HEK293 (cell line): Measurements from ENCODE around the gene PDE6B.

Experiments
- CTCF ChIA-PET: fragments of 350-600 bp; formaldehyde crosslinking; extraction: SDS; loops from one replicate; lab custom pipeline; 2021; ENCODE audit warnings: antibody characterized with exemption; lab: Yijun Ruan, JAX
- POLR2A ChIA-PET: fragments of 300-600 bp; formaldehyde crosslinking; extraction: SDS; loops from one replicate; lab custom pipeline; 2020; ENCODE audit warnings: antibody characterized with exemption, inconsistent platforms; lab: Yijun Ruan, JAX
- H3K27ac ChIP-seq: fragments of 200-500 bp; sonication (Bioruptor generic); 2 replicates; pipeline ENCODE4 v1.5.1; 2014; ENCODE audit warnings: low read depth, low read length, control low read depth, inconsistent platforms; ENCODE audit errors: extremely low read depth
- H3K36me3 ChIP-seq, 2 experiments: fragments of 200-500 bp in 1 of 2; sonication (Bioruptor generic) in 1 of 2; 1 replicate in 1 of 2; 2 replicates in 1 of 2; pipeline ENCODE4 v1.5.1; 2014 to 2017; ENCODE audit warnings: inconsistent platforms in 2 of 2, low read length in 2 of 2; ENCODE audit not compliant: control insufficient read depth in 2 of 2, insufficient read depth in 1 of 2
- H3K4me1 ChIP-seq: fragments of 200-500 bp; sonication (Bioruptor generic); 2 replicates; pipeline ENCODE4 v1.5.1; 2014; ENCODE audit warnings: mild to moderate bottlenecking, low read length, inconsistent platforms; ENCODE audit not compliant: control insufficient read depth, insufficient read depth
- H3K4me3 ChIP-seq: 2 replicates; pipeline ENCODE4 v1.5.1; 2011; ENCODE audit warnings: low read depth, mild to moderate bottlenecking, control low read depth, low read length, moderate library complexity
- H3K9me3 ChIP-seq: fragments of 200-500 bp; sonication (Bioruptor generic); 2 replicates; pipeline ENCODE4 v1.5.1; 2014; ENCODE audit warnings: low read depth, low read length, inconsistent platforms; ENCODE audit not compliant: control insufficient read depth, insufficient read depth
- AEBP2 ChIP-seq: fragments of 450-650 bp; formaldehyde crosslinking; IDR thresholded peaks from 2 replicates; pipeline ENCODE4 v1.5.1; 2016; ENCODE audit warnings: missing biosample characterization, missing genetic modification characterization, borderline replicate concordance
- BCL6B ChIP-seq: fragments of 450-650 bp; formaldehyde crosslinking; IDR thresholded peaks from 2 replicates; pipeline ENCODE4 v1.5.1; 2017; ENCODE audit warnings: missing biosample characterization, missing genetic modification characterization
- CTCF ChIP-seq: fragments of 450-650 bp; formaldehyde crosslinking; IDR thresholded peaks from 2 replicates; pipeline ENCODE4 v1.5.1; 2016; ENCODE audit warnings: missing biosample characterization, missing genetic modification characterization
- FEZF1 ChIP-seq: fragments of 450-650 bp; formaldehyde crosslinking; IDR thresholded peaks from 2 replicates; pipeline ENCODE4 v1.5.1; 2016; ENCODE audit warnings: missing biosample characterization, missing genetic modification characterization
- KLF1 ChIP-seq: fragments of 450-650 bp; formaldehyde crosslinking; IDR thresholded peaks from 2 replicates; pipeline ENCODE4 v1.5.1; 2016; ENCODE audit warnings: missing biosample characterization, missing genetic modification characterization
- PRDM6 ChIP-seq: fragments of 450-650 bp; formaldehyde crosslinking; IDR thresholded peaks from 2 replicates; pipeline ENCODE4 v1.5.1; 2017; ENCODE audit warnings: missing biosample characterization, missing genetic modification characterization
- REST ChIP-seq: fragments of 450-650 bp; formaldehyde crosslinking; IDR thresholded peaks from 2 replicates; pipeline ENCODE4 v1.5.1; 2016; ENCODE audit warnings: missing biosample characterization, missing genetic modification characterization
- ZBTB11 ChIP-seq: fragments of 450-650 bp; formaldehyde crosslinking; conservative IDR thresholded peaks from 2 replicates; pipeline ENCODE4 v1.5.1; 2016; ENCODE audit warnings: low read depth, missing biosample characterization, missing genetic modification characterization
- ZBTB21 ChIP-seq: fragments of 450-650 bp; formaldehyde crosslinking; IDR thresholded peaks from 2 replicates; pipeline ENCODE4 v1.5.1; 2017; ENCODE audit warnings: missing biosample characterization, missing genetic modification characterization
- ZNF121 ChIP-seq: fragments of 450-650 bp; formaldehyde crosslinking; IDR thresholded peaks from 2 replicates; pipeline ENCODE4 v1.5.1; 2016; ENCODE audit warnings: missing biosample characterization, missing genetic modification characterization
- ZNF155 ChIP-seq: fragments of 450-650 bp; formaldehyde crosslinking; IDR thresholded peaks from 2 replicates; pipeline ENCODE4 v1.5.1; 2016; ENCODE audit warnings: missing biosample characterization, missing genetic modification characterization
- ZNF169 ChIP-seq: fragments of 450-650 bp; formaldehyde crosslinking; IDR thresholded peaks from 2 replicates; pipeline ENCODE4 v1.5.1; 2016; ENCODE audit warnings: missing biosample characterization, missing genetic modification characterization
- ZNF175 ChIP-seq: fragments of 450-650 bp; formaldehyde crosslinking; IDR thresholded peaks from 2 replicates; pipeline ENCODE4 v1.5.1; 2016; ENCODE audit warnings: missing biosample characterization, missing genetic modification characterization
- ZNF302 ChIP-seq: fragments of 450-650 bp; formaldehyde crosslinking; IDR thresholded peaks from 2 replicates; pipeline ENCODE4 v1.5.1; 2016; ENCODE audit warnings: missing biosample characterization, missing genetic modification characterization, low read depth
- ZNF311 ChIP-seq: fragments of 450-650 bp; formaldehyde crosslinking; IDR thresholded peaks from 2 replicates; pipeline ENCODE4 v1.5.1; 2017; ENCODE audit warnings: missing biosample characterization, missing genetic modification characterization, borderline replicate concordance
- ZNF341 ChIP-seq: fragments of 450-650 bp; formaldehyde crosslinking; IDR thresholded peaks from 2 replicates; pipeline ENCODE4; 2016; ENCODE audit warnings: low read depth, missing biosample characterization, missing genetic modification characterization
- ZNF473 ChIP-seq: fragments of 450-650 bp; formaldehyde crosslinking; IDR thresholded peaks from 2 replicates; pipeline ENCODE4 v1.5.1; 2017; ENCODE audit warnings: missing biosample characterization, missing genetic modification characterization
- ZNF561 ChIP-seq: fragments of 450-650 bp; IDR thresholded peaks from 2 replicates; pipeline ENCODE4 v1.5.1; 2018; ENCODE audit warnings: missing biosample characterization, missing genetic modification characterization, borderline replicate concordance
- ZNF785 ChIP-seq: fragments of 450-650 bp; formaldehyde crosslinking; IDR thresholded peaks from 2 replicates; pipeline ENCODE4 v1.5.1; 2016; ENCODE audit warnings: missing biosample characterization, missing genetic modification characterization
- ZSCAN23 ChIP-seq: fragments of 450-650 bp; formaldehyde crosslinking; IDR thresholded peaks from 2 replicates; pipeline ENCODE4 v1.5.1; 2016; ENCODE audit warnings: missing biosample characterization, missing genetic modification characterization

PDE6B gene

GRCh38 chr4:685679-686412 is 60.5 kb downstream of the PDE6B start:
- H3K9me3 ChIP-seq = no peaks in the 10 kb centered on the region
- TF ChIP-seq ZNF155 (tag by site-specific recombination) (no peak), PRDM6 (tag by site-specific recombination) (no peak), ZNF561 (tag by site-specific recombination) (no peak), ZNF121 (tag by site-specific recombination) (no peak), BCL6B (tag by site-specific recombination) (no peak), KLF1 (tag by site-specific recombination) (no peak), ZNF311 (tag by site-specific recombination) (no peak), ZNF175 (tag by site-specific recombination) (no peak), ZBTB11 (tag by site-specific recombination) (no peak), REST (tag by site-specific recombination) (no peak), ZNF169 (tag by site-specific recombination) (no peak), ZNF473 (tag by site-specific recombination) (no peak)
- TF ChIP-seq, all 188 proteins: peak for 0
- Histone ChIP-seq H3K4me3 (no peak overlapping the region), H3K27ac (no peak overlapping the region), H3K36me3 (no peaks in the 10 kb centered on the region), H3K4me1 (no peaks in the 10 kb centered on the region)
- CTCF ChIA-PET = interaction anchor here (1.3 kb wide), 1 partner anchor 14 kb away, joined by 6 read pairs; no protein-coding TSS in a partner anchor
- POLR2A ChIA-PET = no interaction called here

GRCh38 chr4:686413-687040 is 61.2 kb downstream of the PDE6B start:
- CTCF ChIA-PET = no interaction called here
- Histone ChIP-seq H3K36me3 (no peaks in the 10 kb centered on the region), H3K9me3 (no peaks in the 10 kb centered on the region), H3K4me3 (no peak overlapping the region), H3K27ac (no peak overlapping the region), H3K4me1 (no peaks in the 10 kb centered on the region)
- POLR2A ChIA-PET = interaction anchor here (1.4 kb wide), 1 partner anchor 11 kb away, joined by 3 read pairs; no protein-coding TSS in a partner anchor
- no peak for TF ChIP-seq ZSCAN23 (tag by site-specific recombination)
- no peak for TF ChIP-seq ZNF473 (tag by site-specific recombination)
- TF ChIP-seq FEZF1 (tag by site-specific recombination) = no peak
- TF ChIP-seq ZBTB21 (tag by site-specific recombination) = no peak
- TF ChIP-seq ZNF302 (tag by site-specific recombination) = no peak
- TF ChIP-seq CTCF = no peak
- TF ChIP-seq AEBP2 (tag by site-specific recombination) = no peak
- no peak for TF ChIP-seq ZNF785 (tag by site-specific recombination)
- TF ChIP-seq ZNF341 (tag by site-specific recombination) = no peak
